Measurements from ENCODE around the gene GAGE12G. TPM values are rescaled to one million over a fixed set of nuclear protein-coding genes. Genes with fewer than 3 reads are reported as not detected.

Gene GAGE12G
- total RNA-seq, 2 donors from 2014 or later, result not detected

DNA sequence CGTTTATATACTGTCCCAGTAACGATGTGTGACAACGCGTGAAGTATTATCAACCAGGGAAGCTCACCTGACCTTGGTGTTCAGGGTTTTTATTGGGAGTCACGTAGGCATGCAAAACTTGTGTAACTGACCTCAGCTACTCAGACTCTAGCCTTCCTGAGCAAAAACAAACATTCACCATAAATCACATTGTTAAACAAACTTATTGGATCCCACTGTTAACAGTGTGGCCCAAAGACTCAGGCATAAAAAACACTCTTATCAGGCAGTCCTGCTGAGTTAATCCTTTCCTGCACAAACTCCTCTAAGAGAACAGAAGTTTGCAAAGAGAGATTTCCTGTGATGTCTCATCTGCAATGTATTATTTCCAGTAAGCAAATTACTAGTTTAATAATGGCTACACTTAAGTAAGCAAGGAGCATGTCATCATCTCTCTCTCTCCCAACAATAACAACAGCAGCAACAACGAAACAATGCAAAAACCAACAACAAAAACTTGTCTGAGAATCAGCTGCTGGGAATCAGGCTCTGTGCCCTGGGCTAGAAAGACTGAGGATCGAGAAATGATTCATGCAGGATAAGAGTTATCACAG, 40.6 kb downstream of the GAGE12G start:
- Histone ChIP-seq H3K4me1 (no peaks in the 10 kb centered on the region), H3K9me3 (no peaks in the 10 kb centered on the region), H3K27ac (no peak overlapping the region), H3K27me3 (no peaks in the 10 kb centered on the region), H3K36me3 (replicated peaks in 1 of 2; ENCODE audit: insufficient read depth in 1 of 2, low read depth in 2 of 2) (no peaks in the 10 kb centered on the region), H3K4me3 (no peak overlapping the region)
- TF ChIP-seq POLR2A (IDR thresholded peaks at IDR 0.05), result no peak
- no peak for DNase-seq
- no peak for ATAC-seq
- intact Hi-C loops (cut with DNase I), result no loop called here
- 25 to 27% methylated on average over 7 of the region's 7 CpGs for WGBS, 2 donors

GRCh38 chrX:49618574-49618973, 48.4 kb downstream of the GAGE12G start:
- DNase-seq (no peak), ATAC-seq (no peak)
- Histone ChIP-seq H3K4me1 (no peaks in the 10 kb centered on the region), H3K27me3 (no peaks in the 10 kb centered on the region), H3K27ac (no peak overlapping the region), H3K9me3 (no peaks in the 10 kb centered on the region), H3K4me3 (no peak overlapping the region), H3K36me3 (replicated peaks in 1 of 2; ENCODE audit: insufficient read depth in 1 of 2, low read depth in 2 of 2) (no peaks in the 10 kb centered on the region)
- intact Hi-C loops (cut with DNase I), result no loop called here
- TF ChIP-seq POLR2A (IDR thresholded peaks at IDR 0.05), result no peak
- TF ChIP-seq, protein P1, sequence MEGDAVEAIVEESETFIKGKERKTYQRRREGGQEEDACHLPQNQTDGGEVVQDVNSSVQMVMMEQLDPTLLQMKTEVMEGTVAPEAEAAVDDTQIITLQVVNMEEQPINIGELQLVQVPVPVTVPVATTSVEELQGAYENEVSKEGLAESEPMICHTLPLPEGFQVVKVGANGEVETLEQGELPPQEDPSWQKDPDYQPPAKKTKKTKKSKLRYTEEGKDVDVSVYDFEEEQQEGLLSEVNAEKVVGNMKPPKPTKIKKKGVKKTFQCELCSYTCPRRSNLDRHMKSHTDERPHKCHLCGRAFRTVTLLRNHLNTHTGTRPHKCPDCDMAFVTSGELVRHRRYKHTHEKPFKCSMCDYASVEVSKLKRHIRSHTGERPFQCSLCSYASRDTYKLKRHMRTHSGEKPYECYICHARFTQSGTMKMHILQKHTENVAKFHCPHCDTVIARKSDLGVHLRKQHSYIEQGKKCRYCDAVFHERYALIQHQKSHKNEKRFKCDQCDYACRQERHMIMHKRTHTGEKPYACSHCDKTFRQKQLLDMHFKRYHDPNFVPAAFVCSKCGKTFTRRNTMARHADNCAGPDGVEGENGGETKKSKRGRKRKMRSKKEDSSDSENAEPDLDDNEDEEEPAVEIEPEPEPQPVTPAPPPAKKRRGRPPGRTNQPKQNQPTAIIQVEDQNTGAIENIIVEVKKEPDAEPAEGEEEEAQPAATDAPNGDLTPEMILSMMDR (IDR thresholded peaks at IDR 0.05), result no peak
- WGBS, 2 donors, result 79% methylated on average over 2 of the region's 2 CpGs

Small RNA genes within 50 kb of the gene (small RNA-seq; reads per million reads assigned to genes)
- gene GAGE12B, result not detected

Other genes with a start within 250 kb of the GAGE12G start
- not detected for gene GAGE12J, start 248.4 kb upstream of the GAGE12G start, total RNA-seq
- gene GAGE13, start 238.8 kb upstream of the GAGE12G start, total RNA-seq, result not detected
- gene GAGE12C, start 38.2 kb upstream of the GAGE12G start, total RNA-seq, result not detected
- not detected for gene GAGE12D, start 28.7 kb upstream of the GAGE12G start, total RNA-seq
- not detected for gene GAGE12E, start 19.1 kb upstream of the GAGE12G start, total RNA-seq
- gene GAGE12F, start 9.6 kb upstream of the GAGE12G start, total RNA-seq, result not detected
- not detected for gene GAGE12H, start 9.5 kb downstream of the GAGE12G start, total RNA-seq
- gene GAGE2A, start 19.1 kb downstream of the GAGE12G start, total RNA-seq, result not detected
- gene GAGE1, start 28.6 kb downstream of the GAGE12G start, total RNA-seq, result not detected
- not detected for gene PAGE1, start 125.6 kb downstream of the GAGE12G start, total RNA-seq

All from body of pancreas (tissue), 4 donors.